Ovary (tissue), 9 donors: ENCODE data around the gene RPP25L. TPM values are rescaled to one million over a fixed set of nuclear protein-coding genes. Genes with fewer than 3 reads are reported as not detected.

Experiments
- DNase-seq, 5 donors: peaks; one replicate each; pipeline ENCODE4 v3.0.0-alpha.2; 2019 to 2020
- H3K27ac ChIP-seq, 2 donors: fragments of 200-600 bp; one replicate each; pipeline versions ENCODE4 v1.5.1 to v1.8.0; 2019 to 2022
- H3K27me3 ChIP-seq: fragments of 200-600 bp; one replicate; pipeline ENCODE4 v1.8.0; 2022
- H3K36me3 ChIP-seq: fragments of 200-600 bp; sonication (generic); one replicate; pipeline ENCODE4 v1.5.1; 2019
- H3K4me1 ChIP-seq: one replicate; pipeline ENCODE4 v1.8.1; 2013; ENCODE audit warnings: mild to moderate bottlenecking, moderate library complexity; ENCODE audit not compliant: insufficient read depth
- H3K4me3 ChIP-seq: fragments of 200-600 bp; sonication (generic); one replicate; pipeline ENCODE4 v1.5.1; 2017
- H3K9me3 ChIP-seq, 2 donors: fragments of 200-600 bp in 1 of 2; sonication (generic) in 1 of 2; one replicate each; pipeline versions ENCODE4 v1.5.1 to v1.8.1; 2013 to 2019; ENCODE audit warnings: mild to moderate bottlenecking in 1 of 2, moderate library complexity in 1 of 2
- CTCF ChIP-seq, 3 donors: fragments of 450-650 bp in 2 of 3; fragments of 200-600 bp in 1 of 3; IDR thresholded peaks; one replicate each; pipeline versions ENCODE4 v1.5.1 to v1.8.0; 2016 to 2022; ENCODE audit warnings: antibody characterized with exemption in 3 of 3, mild to moderate bottlenecking in 1 of 3
- EP300 ChIP-seq: sonication (generic); formaldehyde crosslinking; IDR thresholded peaks from one replicate; pipeline ENCODE4 v1.6.1; 2017; ENCODE audit warnings: antibody characterized with exemption
- POLR2A ChIP-seq: fragments of 450-650 bp; IDR thresholded peaks from one replicate; pipeline ENCODE4 v1.6.1; 2017; ENCODE audit warnings: antibody characterized with exemption, mild to moderate bottlenecking, moderate library complexity
- WGBS, 3 donors: extraction: QIAGEN DNeasy Blood & Tissue Kit in 1 of 3; methylation state at CpG; one replicate each; pipeline versions ENCODE4 v1.1.5 to v1.1.7; 2013 to 2017; 5-methylcytosine and 5-hydroxymethylcytosine counted together
- intact Hi-C, 4 donors: fragments of 100-400 bp; cut with DNase I; formaldehyde crosslinking; loops; one replicate each; pipeline versions ENCODE4 v1.11.0 to v1.15.1; 2022 to 2023
- polyA plus RNA-seq, 2 donors: library from polyadenylated mRNA; stranded (reverse); fragments of 200-250 nt in 1 of 2; fragments of 350-450 nt in 1 of 2; fragmentation: Illumina TruSeq in 1 of 2; extraction: RNeasy Lipid Tissue Mini Kit (QIAGEN cat#74804) in 1 of 2; gene quantifications; one replicate each; pipeline ENCODE4 v1.2.3, GENCODE V29; 2013 to 2014
- total RNA-seq, 7 donors: library from RNA; depleted of rRNA in 2 of 7; stranded (reverse); fragments of >200 nt in 2 of 7; fragmentation: NEBNext Ultra II Directional in 3 of 7; extraction: Animal tissue kit (Norgen Biotek cat#: 25700) in 3 of 7; gene quantifications; one replicate each; pipeline versions ENCODE4 v1.1.0 to v1.2.4, GENCODE V29; 2016 to 2023
- donor health status: DM: no; HTN: no; CAD: no; lungs with moderate emphysema.
- donor health status: DM: no; HTN: no; CAD: no.
- donor health status: Bipolar disorder and iron deficiency.
- donor health status: DM: yes; HTN: yes; CAD: no.
- donor health status: DM: no; HTN: no; CAD: no.
- donor health status: DM: yes; HTN: yes; CAD: no.

RPP25L gene
- total and polyA plus RNA-seq, 9 donors: 5.4 to 28.8 (median 20.6) TPM

GRCh38 chr9:34606905-34607304 lies 5.0 kb downstream of the RPP25L start:
- Histone ChIP-seq H3K27me3 (no peaks in the 10 kb centered on the region), H3K4me3 (no peak overlapping the region), H3K9me3 (no peaks in the 10 kb centered on the region), H3K27ac (no peak overlapping the region), H3K36me3 (no peaks in the 10 kb centered on the region), H3K4me1 (peaks cover 7% of the 10 kb centered on the region)
- TF ChIP-seq EP300: no peak
- no peak for TF ChIP-seq POLR2A
- TF ChIP-seq CTCF (IDR thresholded peaks at IDR 0.05): no peak
- intact Hi-C loops: loop anchor here in 3 of 4 donors (10.0 kb wide), 2 partner anchors 202 to 272 kb away; no protein-coding TSS in a partner anchor
- WGBS, 3 donors: 74 to 88% (median 76%) methylated on average over 3 of the region's 3 CpGs
- no peak for DNase-seq

GRCh38 chr9:34606190-34606589 lies 5.7 kb downstream of the RPP25L start:
- intact Hi-C loops: loop anchor here in 3 of 4 donors (10.0 kb wide), 2 partner anchors 201 to 271 kb away; no protein-coding TSS in a partner anchor
- H3K4me3 ChIP-seq: no peak overlapping the region
- H3K36me3 ChIP-seq: no peaks in the 10 kb centered on the region
- no peak for DNase-seq
- H3K27me3 ChIP-seq: no peaks in the 10 kb centered on the region
- H3K9me3 ChIP-seq: no peaks in the 10 kb centered on the region
- TF ChIP-seq CTCF (IDR thresholded peaks at IDR 0.05) (no peak), POLR2A (no peak), EP300 (no peak)
- no peak overlapping the region for H3K27ac ChIP-seq
- H3K4me1 ChIP-seq: peaks cover 4% of the 10 kb centered on the region

GRCh38 chr9:34603610-34604231 lies 8.2 kb downstream of the RPP25L start:
- H3K36me3 ChIP-seq: no peaks in the 10 kb centered on the region
- no peaks in the 10 kb centered on the region for H3K4me1 ChIP-seq
- H3K9me3 ChIP-seq: no peaks in the 10 kb centered on the region
- WGBS, 3 donors: 47 to 56% (median 50%) methylated on average over 4 of the region's 4 CpGs
- intact Hi-C loops: loop anchor here (5.0 to 10.0 kb wide), 3 partner anchors 196 to 269 kb away; no protein-coding TSS in a partner anchor
- H3K27me3 ChIP-seq: no peaks in the 10 kb centered on the region
- H3K27ac ChIP-seq: no peak overlapping the region
- DNase-seq: peak; percentile 73 to 91 (median 88)
- no peak overlapping the region for H3K4me3 ChIP-seq
- TF ChIP-seq POLR2A (no peak), EP300 (no peak), CTCF (IDR thresholded peaks at IDR 0.05) (peak; percentile 83 to 92 (median 87))

GRCh38 chr9:34601937-34602573 lies 9.8 kb downstream of the RPP25L start:
- Histone ChIP-seq H3K4me3 (no peak overlapping the region), H3K4me1 (no peaks in the 10 kb centered on the region), H3K27me3 (no peaks in the 10 kb centered on the region), H3K27ac (no peak overlapping the region), H3K36me3 (no peaks in the 10 kb centered on the region), H3K9me3 (no peaks in the 10 kb centered on the region)
- no peak for DNase-seq
- no peak for TF ChIP-seq CTCF (IDR thresholded peaks at IDR 0.05)
- no peak for TF ChIP-seq POLR2A
- no peak for TF ChIP-seq EP300
- 67 to 69% (median 68%) methylated on average over 6 of the region's 6 CpGs for WGBS, 3 donors
- intact Hi-C loops: loop anchor here (5.0 to 10.0 kb wide), 3 partner anchors 195 to 267 kb away; no protein-coding TSS in a partner anchor
